Colonic mucosa (tissue), 4 donors: ENCODE results near the gene SCYL2. TPM values are rescaled to one million over a fixed set of nuclear protein-coding genes. Genes with fewer than 3 reads are reported as not detected.

Source experiments
- DNase-seq: peaks from one replicate; pipeline ENCODE4 v3.0.0-alpha.2; 2020
- H3K27ac ChIP-seq: fragments of 200-600 bp; one replicate; pipeline ENCODE4 v1.8.0; 2021
- H3K27me3 ChIP-seq: fragments of 200-600 bp; one replicate; pipeline ENCODE4 v1.8.0; 2021
- H3K36me3 ChIP-seq: fragments of 200-600 bp; one replicate; pipeline ENCODE4 v1.8.0; 2021
- H3K4me1 ChIP-seq: fragments of 200-600 bp; one replicate; pipeline ENCODE4 v1.8.0; 2021; ENCODE audit warnings: mild to moderate bottlenecking
- H3K4me3 ChIP-seq: fragments of 200-600 bp; one replicate; pipeline ENCODE4 v1.8.0; 2021
- H3K9ac ChIP-seq, 2 donors: one replicate each; pipeline ENCODE4 v1.7.0; 2013; ENCODE audit warnings: control low read depth in 2 of 2, low read depth in 2 of 2, low read length in 2 of 2
- H3K9me3 ChIP-seq: fragments of 200-600 bp; one replicate; pipeline ENCODE4 v1.8.0; 2021
- CTCF ChIP-seq: fragments of 200-600 bp; IDR thresholded peaks from one replicate; pipeline ENCODE4 v1.8.0; 2022; ENCODE audit warnings: antibody characterized with exemption, mild to moderate bottlenecking
- intact Hi-C: fragments of 100-400 bp; cut with DNase I; formaldehyde crosslinking; loops from one replicate; pipeline ENCODE4 v1.14.1; 2022
- total RNA-seq, 2 donors: library from RNA; stranded (reverse); fragmentation: NEBNext Ultra II Directional in 1 of 2; extraction: Animal tissue kit (Norgen Biotek cat#: 25700) in 1 of 2; gene quantifications; one replicate each; pipeline ENCODE4 v1.2.1, GENCODE V29; 2021
- donor health status: healthy.
- donor health status: DM: no; HTN: no; CAD: no.
- donor health status: DM: no; HTN: no; CAD: no.

Gene SCYL2
- total RNA-seq, 2 donors from 2014 or later = 58.4 to 91.1 TPM

- intact Hi-C loops = loop anchor here (5.0 to 10.0 kb wide), 2 partner anchors 313 to 495 kb away; no protein-coding TSS in a partner anchor
- H3K4me1 ChIP-seq = no peaks in the 10 kb centered on the region
- no peaks in the 10 kb centered on the region for H3K36me3 ChIP-seq
- no peaks in the 10 kb centered on the region for H3K9me3 ChIP-seq
- H3K4me3 ChIP-seq = no peak overlapping the region
- no peaks in the 10 kb centered on the region for H3K27me3 ChIP-seq
- H3K9ac ChIP-seq = no peak overlapping the region
- DNase-seq = no peak
- TF ChIP-seq CTCF = no peak
- no peak overlapping the region for H3K27ac ChIP-seq
These were observed 27.4 kb upstream of the SCYL2 start for GRCh38 chr12:100239589-100239988.

- Histone ChIP-seq H3K36me3 (no peaks in the 10 kb centered on the region), H3K27me3 (no peaks in the 10 kb centered on the region), H3K4me3 (no peak overlapping the region), H3K9ac (no peak overlapping the region), H3K4me1 (no peaks in the 10 kb centered on the region), H3K9me3 (no peaks in the 10 kb centered on the region), H3K27ac (no peak overlapping the region)
- no peak for TF ChIP-seq CTCF
- DNase-seq = no peak
- intact Hi-C loops = no loop called here
These were observed 23.8 kb upstream of the SCYL2 start for GRCh38 chr12:100243137-100243536.

DNA sequence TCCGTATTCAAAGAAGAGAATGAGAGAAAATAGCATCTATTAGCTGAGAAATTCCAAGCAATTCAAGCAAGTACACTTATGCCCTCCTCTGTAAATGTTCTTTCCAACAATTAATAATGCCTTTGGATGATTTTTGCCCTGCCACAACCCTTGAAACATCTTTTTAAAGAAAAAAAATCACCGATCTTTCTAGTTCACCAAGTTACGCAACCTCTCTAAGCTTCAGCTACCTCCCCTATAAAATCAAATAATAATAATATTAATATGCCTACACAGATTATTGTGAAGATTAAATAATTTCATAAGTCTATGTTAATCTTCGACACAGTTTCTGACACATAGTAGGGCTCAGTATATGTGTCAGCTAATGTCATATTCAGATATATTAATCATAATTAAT is 19.2 kb upstream of the SCYL2 start:
- no peak overlapping the region for H3K27ac ChIP-seq
- no peak for DNase-seq
- no peaks in the 10 kb centered on the region for H3K27me3 ChIP-seq
- no peak overlapping the region for H3K4me3 ChIP-seq
- H3K36me3 ChIP-seq = no peaks in the 10 kb centered on the region
- no peaks in the 10 kb centered on the region for H3K4me1 ChIP-seq
- intact Hi-C loops = no loop called here
- TF ChIP-seq CTCF = no peak
- no peak overlapping the region for H3K9ac ChIP-seq
- no peaks in the 10 kb centered on the region for H3K9me3 ChIP-seq

DNA sequence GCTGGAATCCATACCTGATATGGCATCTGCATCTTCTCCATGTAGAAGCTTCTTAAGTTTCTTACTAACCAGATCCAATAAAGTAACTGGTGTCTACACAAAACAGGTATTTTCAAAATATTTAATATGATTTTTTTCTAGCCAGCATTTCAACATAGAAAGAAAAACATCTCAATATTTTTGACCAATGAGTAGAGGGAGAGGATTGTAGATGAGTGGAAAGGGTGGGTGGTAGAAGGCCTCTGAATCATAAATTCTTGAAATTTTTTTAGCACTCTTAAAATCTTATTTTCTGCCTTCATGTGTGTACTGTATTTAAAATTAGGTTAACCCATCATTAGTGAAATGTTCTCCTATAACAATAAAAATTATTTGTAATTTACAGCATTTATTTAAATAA is 18.1 kb upstream of the SCYL2 start:
- TF ChIP-seq CTCF = no peak
- Histone ChIP-seq H3K4me1 (no peaks in the 10 kb centered on the region), H3K9ac (no peak overlapping the region), H3K36me3 (no peaks in the 10 kb centered on the region), H3K27ac (no peak overlapping the region), H3K9me3 (no peaks in the 10 kb centered on the region), H3K4me3 (no peak overlapping the region), H3K27me3 (no peaks in the 10 kb centered on the region)
- intact Hi-C loops = no loop called here
- no peak for DNase-seq

- H3K4me1 ChIP-seq = no peaks in the 10 kb centered on the region
- H3K27me3 ChIP-seq = no peaks in the 10 kb centered on the region
- H3K9ac ChIP-seq = no peak overlapping the region
- DNase-seq = no peak
- no peaks in the 10 kb centered on the region for H3K9me3 ChIP-seq
- no peaks in the 10 kb centered on the region for H3K36me3 ChIP-seq
- intact Hi-C loops = no loop called here
- no peak overlapping the region for H3K4me3 ChIP-seq
- H3K27ac ChIP-seq = no peak overlapping the region
- no peak for TF ChIP-seq CTCF
These were observed 17.0 kb upstream of the SCYL2 start for GRCh38 chr12:100249941-100250340.

- no peaks in the 10 kb centered on the region for H3K4me1 ChIP-seq
- no peak overlapping the region for H3K27ac ChIP-seq
- intact Hi-C loops = no loop called here
- H3K36me3 ChIP-seq = no peaks in the 10 kb centered on the region
- no peaks in the 10 kb centered on the region for H3K27me3 ChIP-seq
- no peak for TF ChIP-seq CTCF
- peak; percentile 73 for DNase-seq
- H3K9me3 ChIP-seq = no peaks in the 10 kb centered on the region
- no peak overlapping the region for H3K4me3 ChIP-seq
- H3K9ac ChIP-seq = no peak overlapping the region
These were observed 15.1 kb upstream of the SCYL2 start for GRCh38 chr12:100251917-100252316.
